Colonic mucosa (tissue), 4 donors: ENCODE results near the gene EPB41L5. TPM values are rescaled to one million over a fixed set of nuclear protein-coding genes. Genes with fewer than 3 reads are reported as not detected.

ENCODE experiments used
- DNase-seq: peaks from one replicate; pipeline ENCODE4 v3.0.0-alpha.2; 2020
- H3K27ac ChIP-seq: fragments of 200-600 bp; one replicate; pipeline ENCODE4 v1.8.0; 2021
- H3K27me3 ChIP-seq: fragments of 200-600 bp; one replicate; pipeline ENCODE4 v1.8.0; 2021
- H3K36me3 ChIP-seq: fragments of 200-600 bp; one replicate; pipeline ENCODE4 v1.8.0; 2021
- H3K4me1 ChIP-seq: fragments of 200-600 bp; one replicate; pipeline ENCODE4 v1.8.0; 2021; ENCODE audit warnings: mild to moderate bottlenecking
- H3K4me3 ChIP-seq: fragments of 200-600 bp; one replicate; pipeline ENCODE4 v1.8.0; 2021
- H3K9ac ChIP-seq, 2 donors: one replicate each; pipeline ENCODE4 v1.7.0; 2013; ENCODE audit warnings: control low read depth in 2 of 2, low read depth in 2 of 2, low read length in 2 of 2
- H3K9me3 ChIP-seq: fragments of 200-600 bp; one replicate; pipeline ENCODE4 v1.8.0; 2021
- CTCF ChIP-seq: fragments of 200-600 bp; IDR thresholded peaks from one replicate; pipeline ENCODE4 v1.8.0; 2022; ENCODE audit warnings: antibody characterized with exemption, mild to moderate bottlenecking
- intact Hi-C: fragments of 100-400 bp; cut with DNase I; formaldehyde crosslinking; loops from one replicate; pipeline ENCODE4 v1.14.1; 2022
- total RNA-seq, 2 donors: library from RNA; stranded (reverse); fragmentation: NEBNext Ultra II Directional in 1 of 2; extraction: Animal tissue kit (Norgen Biotek cat#: 25700) in 1 of 2; gene quantifications; one replicate each; pipeline ENCODE4 v1.2.1, GENCODE V29; 2021
- donor health status: healthy.
- donor health status: DM: no; HTN: no; CAD: no.
- donor health status: DM: no; HTN: no; CAD: no.

EPB41L5 gene
- total RNA-seq, 2 donors from 2014 or later, result 21.6 to 36.0 TPM

DNA sequence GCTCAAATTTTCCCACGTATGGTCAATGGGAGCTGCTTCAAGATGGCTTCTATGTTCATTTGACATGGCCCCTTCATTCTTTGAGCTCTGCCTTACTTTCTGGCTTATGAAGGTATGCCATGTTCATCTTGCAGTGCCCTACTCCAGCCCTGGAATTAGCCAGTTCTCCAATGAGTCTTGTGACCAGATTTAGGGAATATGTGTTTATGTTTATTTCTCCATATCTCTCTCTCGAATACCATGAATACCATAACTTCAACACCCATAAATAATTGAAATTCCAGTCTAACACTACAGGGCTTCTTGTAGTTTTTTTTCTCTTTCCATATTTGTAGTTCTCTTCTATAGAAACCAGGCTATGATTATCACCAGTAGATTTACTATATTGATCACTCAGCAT, 39.7 kb downstream of the EPB41L5 start:
- intact Hi-C loops, result no loop called here
- Histone ChIP-seq H3K36me3 (no peaks in the 10 kb centered on the region), H3K4me3 (no peak overlapping the region), H3K9ac (no peak overlapping the region), H3K27me3 (no peaks in the 10 kb centered on the region), H3K9me3 (no peaks in the 10 kb centered on the region), H3K4me1 (no peaks in the 10 kb centered on the region), H3K27ac (no peak overlapping the region)
- no peak for TF ChIP-seq CTCF
- no peak for DNase-seq

DNA sequence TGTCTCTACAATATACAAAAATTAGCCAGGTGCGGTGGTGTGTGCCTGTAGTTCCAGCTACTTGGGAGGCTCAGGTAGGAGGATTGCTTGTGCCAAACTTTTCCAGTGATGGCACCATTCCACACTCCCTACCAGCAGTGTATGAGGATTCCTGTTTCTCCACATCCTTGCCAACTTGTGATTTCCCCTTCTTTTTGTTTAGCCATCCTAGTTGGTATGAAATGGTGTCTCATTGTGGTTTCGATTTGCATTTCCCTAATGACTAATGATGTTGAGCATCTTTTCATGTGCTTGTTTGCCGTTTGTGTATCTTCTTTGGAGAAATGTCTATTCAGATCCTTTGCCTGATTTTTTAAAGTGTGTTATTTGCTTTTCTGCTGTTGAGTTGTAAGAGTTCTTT, 41.0 kb downstream of the EPB41L5 start:
- H3K9ac ChIP-seq, result no peak overlapping the region
- H3K4me3 ChIP-seq, result no peak overlapping the region
- H3K27ac ChIP-seq, result no peak overlapping the region
- H3K27me3 ChIP-seq, result no peaks in the 10 kb centered on the region
- intact Hi-C loops, result no loop called here
- no peak for DNase-seq
- no peak for TF ChIP-seq CTCF
- H3K36me3 ChIP-seq, result no peaks in the 10 kb centered on the region
- H3K4me1 ChIP-seq, result no peaks in the 10 kb centered on the region
- H3K9me3 ChIP-seq, result no peaks in the 10 kb centered on the region

DNA sequence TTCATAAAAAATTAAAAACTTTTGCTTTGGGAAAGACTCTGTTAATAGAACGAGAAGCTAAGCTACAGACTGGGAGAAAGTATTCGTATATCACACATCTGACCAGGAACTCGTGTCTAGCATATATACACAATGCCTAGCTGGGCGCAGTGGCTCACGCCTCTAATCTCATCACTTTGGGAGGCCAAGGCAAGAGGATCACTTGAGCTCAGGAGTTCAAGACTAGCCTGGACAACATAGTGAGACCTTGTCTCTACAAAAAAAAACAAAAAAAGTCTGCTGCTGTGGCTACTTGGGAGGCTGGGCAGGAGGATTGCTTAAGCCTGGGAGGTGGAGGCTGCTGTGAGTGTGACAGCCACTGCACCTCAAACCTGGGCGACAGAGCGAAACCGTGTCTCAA, 46.6 kb downstream of the EPB41L5 start:
- TF ChIP-seq CTCF, result no peak
- no peak for DNase-seq

DNA sequence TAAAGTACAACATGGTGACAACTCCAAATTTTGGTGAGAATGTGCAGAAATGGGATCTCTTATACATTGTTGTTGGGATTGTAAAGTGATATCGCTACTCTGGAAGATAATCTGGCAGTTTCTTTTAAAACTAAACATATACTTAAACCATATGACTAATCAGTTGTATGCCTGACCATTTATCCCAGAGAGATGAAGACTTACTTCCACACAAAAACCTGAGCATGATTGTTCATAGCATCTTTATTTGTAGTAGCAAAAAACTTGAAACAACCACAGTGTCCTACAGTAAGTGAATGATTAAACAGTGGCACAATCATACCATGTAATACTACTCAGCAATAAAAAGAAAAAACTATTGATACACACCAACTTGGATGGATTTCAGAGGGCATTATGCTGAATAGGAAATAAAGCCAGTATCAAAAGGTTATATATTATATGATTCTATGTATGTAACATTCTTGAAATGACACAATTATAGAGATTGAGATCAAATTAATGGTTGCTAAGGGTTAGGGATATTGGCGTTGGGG, 47.3 kb downstream of the EPB41L5 start:
- intact Hi-C loops, result no loop called here
- H3K9ac ChIP-seq, result no peak overlapping the region
- no peak overlapping the region for H3K4me3 ChIP-seq
- no peaks in the 10 kb centered on the region for H3K4me1 ChIP-seq
- H3K9me3 ChIP-seq, result no peaks in the 10 kb centered on the region
- no peaks in the 10 kb centered on the region for H3K27me3 ChIP-seq
- H3K36me3 ChIP-seq, result no peaks in the 10 kb centered on the region
- no peak for DNase-seq
- no peak overlapping the region for H3K27ac ChIP-seq
- no peak for TF ChIP-seq CTCF

More for the DNA sequence above, 46.6 kb downstream of the EPB41L5 start:
- H3K27me3 ChIP-seq, result no peaks in the 10 kb centered on the region
- no peaks in the 10 kb centered on the region for H3K4me1 ChIP-seq
- H3K9ac ChIP-seq, result no peak overlapping the region
- no peak overlapping the region for H3K27ac ChIP-seq
- no peaks in the 10 kb centered on the region for H3K9me3 ChIP-seq
- no peaks in the 10 kb centered on the region for H3K36me3 ChIP-seq
- intact Hi-C loops, result no loop called here
- no peak overlapping the region for H3K4me3 ChIP-seq

GRCh38 chr2:120064664-120065063, 51.8 kb downstream of the EPB41L5 start:
- H3K9ac ChIP-seq, result no peak overlapping the region
- no peaks in the 10 kb centered on the region for H3K36me3 ChIP-seq
- TF ChIP-seq CTCF, result no peak
- no peak overlapping the region for H3K27ac ChIP-seq
- H3K27me3 ChIP-seq, result no peaks in the 10 kb centered on the region
- H3K9me3 ChIP-seq, result no peaks in the 10 kb centered on the region
- peaks cover 4% of the 10 kb centered on the region for H3K4me1 ChIP-seq
- no peak for DNase-seq
- H3K4me3 ChIP-seq, result no peak overlapping the region
- intact Hi-C loops, result no loop called here
